Measurements from ENCODE around the gene RTP4.
"Not testable (repeated sequence)": the region's sequence is repeated elsewhere in the genome, so short reads cannot be mapped to it uniquely, and the experiment has no call there.

The RTP4 gene

DNA sequence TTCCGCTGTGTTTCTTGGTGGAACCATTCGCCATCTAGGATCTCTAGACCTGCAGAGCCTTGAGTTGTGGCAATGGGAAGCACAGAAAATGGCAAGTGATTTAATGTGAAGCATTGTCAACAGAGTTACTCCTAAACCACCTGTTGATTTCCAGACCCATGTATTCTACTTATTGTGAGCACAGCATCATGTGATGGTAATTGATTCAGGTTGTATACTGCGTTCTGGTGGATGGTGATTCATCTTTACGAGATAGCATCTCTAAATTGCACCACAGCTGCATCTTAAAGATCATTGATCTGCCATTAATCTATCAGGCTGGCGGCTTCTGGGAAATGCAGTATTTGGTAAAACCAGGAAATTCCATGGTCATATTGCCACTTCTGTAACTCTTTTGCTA lies 7.4 kb downstream of the RTP4 start:
- Histone ChIP-seq H3K27ac (ENCODE audit: low read length) (no peak overlapping the region), H3K9ac (ENCODE audit: low read length) (no peak overlapping the region), H3K36me3 (ENCODE audit: control insufficient read depth, low read depth, low read length) (no peaks in the 10 kb centered on the region), H3K4me3 (ENCODE audit: low read length) (no peak overlapping the region), H3K27me3 (ENCODE audit: control insufficient read depth, insufficient read depth, low read length) (no peaks in the 10 kb centered on the region), H3K9me3 (ENCODE audit: control insufficient read depth, low read depth, low read length) (no peaks in the 10 kb centered on the region), H3K4me1 (ENCODE audit: control insufficient read depth, low read depth, low read length) (no peaks in the 10 kb centered on the region)

- no peak overlapping the region for H3K9ac ChIP-seq (ENCODE audit: low read length)
Measured at GRCh38 chr3:187377842-187378241, 9.7 kb downstream of the RTP4 start.

GRCh38 chr3:187382609-187383151 lies 14.5 kb downstream of the RTP4 start:
- Histone ChIP-seq H3K27ac (ENCODE audit: low read length) (no peak overlapping the region), H3K27me3 (ENCODE audit: control insufficient read depth, insufficient read depth, low read length) (no peaks in the 10 kb centered on the region)

More at GRCh38 chr3:187377842-187378241, 9.7 kb downstream of the RTP4 start:
- no peak overlapping the region for H3K4me3 ChIP-seq (ENCODE audit: low read length)
- H3K4me1 ChIP-seq (ENCODE audit: control insufficient read depth, low read depth, low read length): no peaks in the 10 kb centered on the region
- H3K27ac ChIP-seq (ENCODE audit: low read length): no peak overlapping the region
- H3K36me3 ChIP-seq (ENCODE audit: control insufficient read depth, low read depth, low read length): no peaks in the 10 kb centered on the region
- no peaks in the 10 kb centered on the region for H3K27me3 ChIP-seq (ENCODE audit: control insufficient read depth, insufficient read depth, low read length)
- no peaks in the 10 kb centered on the region for H3K9me3 ChIP-seq (ENCODE audit: control insufficient read depth, low read depth, low read length)

GRCh38 chr3:187383246-187383645 lies 15.1 kb downstream of the RTP4 start:
- Histone ChIP-seq H3K27ac (ENCODE audit: low read length) (no peak overlapping the region), H3K4me3 (ENCODE audit: low read length) (no peak overlapping the region), H3K27me3 (ENCODE audit: control insufficient read depth, insufficient read depth, low read length) (no peaks in the 10 kb centered on the region)

More at GRCh38 chr3:187382609-187383151, 14.5 kb downstream of the RTP4 start:
- no peaks in the 10 kb centered on the region for H3K4me1 ChIP-seq (ENCODE audit: control insufficient read depth, low read depth, low read length)
- no peaks in the 10 kb centered on the region for H3K36me3 ChIP-seq (ENCODE audit: control insufficient read depth, low read depth, low read length)
- no peak overlapping the region for H3K9ac ChIP-seq (ENCODE audit: low read length)
- no peaks in the 10 kb centered on the region for H3K9me3 ChIP-seq (ENCODE audit: control insufficient read depth, low read depth, low read length)
- H3K4me3 ChIP-seq (ENCODE audit: low read length): no peak overlapping the region

DNA sequence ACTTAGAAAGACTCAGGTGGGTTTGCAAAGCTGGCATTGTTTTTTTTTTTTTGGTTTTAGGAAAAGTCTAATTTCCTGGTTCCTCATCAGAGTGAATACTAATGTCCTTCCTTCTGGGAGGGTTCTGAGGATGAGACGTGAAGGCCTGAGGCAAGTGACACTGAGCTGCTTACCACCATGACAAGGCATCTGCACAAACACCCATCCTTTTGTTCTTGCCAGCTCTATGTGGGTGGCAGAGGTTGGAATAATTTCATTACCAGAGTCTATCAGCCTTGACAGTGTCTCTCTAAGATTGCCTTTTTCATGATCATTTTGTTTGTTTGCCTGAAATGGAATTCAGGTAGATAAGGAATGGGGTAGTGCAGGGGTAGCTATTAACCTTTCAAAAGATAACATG lies 17.1 kb downstream of the RTP4 start:
- Histone ChIP-seq H3K9ac (ENCODE audit: low read length) (no peak overlapping the region), H3K27me3 (ENCODE audit: control insufficient read depth, insufficient read depth, low read length) (no peaks in the 10 kb centered on the region), H3K4me1 (ENCODE audit: control insufficient read depth, low read depth, low read length) (no peaks in the 10 kb centered on the region), H3K9me3 (ENCODE audit: control insufficient read depth, low read depth, low read length) (no peaks in the 10 kb centered on the region), H3K4me3 (ENCODE audit: low read length) (no peak overlapping the region), H3K36me3 (ENCODE audit: control insufficient read depth, low read depth, low read length) (no peaks in the 10 kb centered on the region), H3K27ac (ENCODE audit: low read length) (no peak overlapping the region)

More at GRCh38 chr3:187383246-187383645, 15.1 kb downstream of the RTP4 start:
- Histone ChIP-seq H3K4me1 (ENCODE audit: control insufficient read depth, low read depth, low read length) (no peaks in the 10 kb centered on the region), H3K9ac (ENCODE audit: low read length) (no peak overlapping the region), H3K9me3 (ENCODE audit: control insufficient read depth, low read depth, low read length) (no peaks in the 10 kb centered on the region), H3K36me3 (ENCODE audit: control insufficient read depth, low read depth, low read length) (no peaks in the 10 kb centered on the region)

- H3K9ac ChIP-seq (ENCODE audit: low read length): no peak overlapping the region
- no peaks in the 10 kb centered on the region for H3K36me3 ChIP-seq (ENCODE audit: control insufficient read depth, low read depth, low read length)
- no peak overlapping the region for H3K27ac ChIP-seq (ENCODE audit: low read length)
- no peaks in the 10 kb centered on the region for H3K4me1 ChIP-seq (ENCODE audit: control insufficient read depth, low read depth, low read length)
- no peak overlapping the region for H3K4me3 ChIP-seq (ENCODE audit: low read length)
- no peaks in the 10 kb centered on the region for H3K27me3 ChIP-seq (ENCODE audit: control insufficient read depth, insufficient read depth, low read length)
- no peaks in the 10 kb centered on the region for H3K9me3 ChIP-seq (ENCODE audit: control insufficient read depth, low read depth, low read length)
Measured at GRCh38 chr3:187396661-187397060, 28.5 kb downstream of the RTP4 start.

DNA sequence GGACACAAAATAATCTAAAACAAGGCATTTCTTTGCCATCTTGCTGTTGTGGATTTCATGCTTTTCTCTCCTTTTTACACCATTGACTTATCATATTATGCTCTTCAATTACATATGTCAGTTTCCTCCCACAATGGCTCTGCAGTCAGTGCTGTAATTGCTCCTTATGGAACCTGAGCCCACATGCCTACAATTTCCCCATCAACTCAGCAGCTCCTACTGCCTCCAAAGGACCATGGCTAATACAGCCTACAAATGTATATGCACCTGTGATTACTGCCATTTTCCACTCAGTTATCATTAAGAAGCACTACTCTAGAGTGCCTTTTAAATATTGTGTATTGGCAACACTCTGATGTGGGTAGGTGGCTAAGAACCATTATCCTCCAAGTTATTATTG lies 30.8 kb downstream of the RTP4 start:
- Histone ChIP-seq H3K4me1 (ENCODE audit: control insufficient read depth, low read depth, low read length) (no peaks in the 10 kb centered on the region), H3K9ac (ENCODE audit: low read length) (no peak overlapping the region), H3K27ac (ENCODE audit: low read length) (no peak overlapping the region), H3K9me3 (ENCODE audit: control insufficient read depth, low read depth, low read length) (no peaks in the 10 kb centered on the region), H3K27me3 (ENCODE audit: control insufficient read depth, insufficient read depth, low read length) (no peaks in the 10 kb centered on the region), H3K36me3 (ENCODE audit: control insufficient read depth, low read depth, low read length) (no peaks in the 10 kb centered on the region), H3K4me3 (ENCODE audit: low read length) (no peak overlapping the region)

DNA sequence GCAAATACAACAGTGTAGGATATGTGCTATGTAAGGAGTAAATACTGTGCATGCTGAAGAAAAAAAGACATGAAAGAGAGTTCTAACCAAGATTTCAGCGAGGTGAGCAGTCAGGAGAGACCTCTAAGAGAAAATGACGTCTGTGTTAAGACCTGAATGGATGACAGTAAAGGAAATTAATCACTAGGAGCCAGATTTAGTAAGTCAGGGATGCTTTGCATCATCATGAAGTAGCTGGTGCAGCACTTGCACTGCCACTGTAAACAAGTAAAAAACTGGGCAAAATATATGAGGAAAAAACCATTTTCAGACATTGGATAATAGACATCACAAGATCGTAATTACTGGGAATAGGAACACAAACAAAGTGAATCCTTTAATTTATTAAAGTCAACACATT lies 32.6 kb downstream of the RTP4 start:
- Histone ChIP-seq H3K4me1 (ENCODE audit: control insufficient read depth, low read depth, low read length) (no peaks in the 10 kb centered on the region), H3K4me3 (ENCODE audit: low read length) (no peak overlapping the region), H3K27ac (ENCODE audit: low read length) (no peak overlapping the region), H3K9me3 (ENCODE audit: control insufficient read depth, low read depth, low read length) (no peaks in the 10 kb centered on the region), H3K9ac (ENCODE audit: low read length) (no peak overlapping the region), H3K36me3 (ENCODE audit: control insufficient read depth, low read depth, low read length) (no peaks in the 10 kb centered on the region), H3K27me3 (ENCODE audit: control insufficient read depth, insufficient read depth, low read length) (no peaks in the 10 kb centered on the region)

- Histone ChIP-seq H3K4me3 (ENCODE audit: low read length) (no peak overlapping the region), H3K36me3 (ENCODE audit: control insufficient read depth, low read depth, low read length) (no peaks in the 10 kb centered on the region)
Measured at GRCh38 chr3:187401856-187402255, 33.7 kb downstream of the RTP4 start.

DNA sequence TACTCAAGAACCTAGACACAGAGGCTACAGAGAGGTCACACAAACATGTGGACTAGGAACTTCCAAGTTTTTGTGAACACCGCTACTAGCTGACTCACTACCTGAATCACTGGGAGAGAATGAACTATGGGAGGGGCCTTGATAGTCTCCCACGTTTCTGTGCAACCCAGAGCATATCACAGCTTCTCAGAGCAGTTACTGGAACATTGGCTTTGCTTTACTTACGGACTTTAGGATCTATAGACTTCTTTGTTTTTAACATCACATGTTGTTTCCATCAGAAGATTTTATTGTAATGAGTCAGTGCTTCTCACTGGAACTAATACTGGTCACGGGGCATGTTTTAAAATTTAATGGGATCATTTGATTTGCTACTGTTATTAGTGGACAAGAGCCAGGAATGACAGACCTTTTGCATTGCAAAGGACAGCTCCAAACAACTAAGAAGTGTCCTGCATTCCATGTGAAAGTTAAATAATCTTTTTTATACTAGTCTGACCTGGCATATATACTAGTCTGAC lies 35.6 kb downstream of the RTP4 start:
- H3K27me3 ChIP-seq (ENCODE audit: control insufficient read depth, insufficient read depth, low read length): no peaks in the 10 kb centered on the region
- no peak overlapping the region for H3K27ac ChIP-seq (ENCODE audit: low read length)
- no peaks in the 10 kb centered on the region for H3K4me1 ChIP-seq (ENCODE audit: control insufficient read depth, low read depth, low read length)
- H3K36me3 ChIP-seq (ENCODE audit: control insufficient read depth, low read depth, low read length): no peaks in the 10 kb centered on the region
- no peak overlapping the region for H3K4me3 ChIP-seq (ENCODE audit: low read length)
- no peak overlapping the region for H3K9ac ChIP-seq (ENCODE audit: low read length)
- H3K9me3 ChIP-seq (ENCODE audit: control insufficient read depth, low read depth, low read length): no peaks in the 10 kb centered on the region

More at GRCh38 chr3:187401856-187402255, 33.7 kb downstream of the RTP4 start:
- Histone ChIP-seq H3K27ac (ENCODE audit: low read length) (no peak overlapping the region), H3K27me3 (ENCODE audit: control insufficient read depth, insufficient read depth, low read length) (no peaks in the 10 kb centered on the region), H3K9me3 (ENCODE audit: control insufficient read depth, low read depth, low read length) (no peaks in the 10 kb centered on the region), H3K9ac (ENCODE audit: low read length) (no peak overlapping the region), H3K4me1 (ENCODE audit: control insufficient read depth, low read depth, low read length) (no peaks in the 10 kb centered on the region)

- Histone ChIP-seq H3K27me3 (ENCODE audit: control insufficient read depth, insufficient read depth, low read length) (no peaks in the 10 kb centered on the region), H3K4me1 (ENCODE audit: control insufficient read depth, low read depth, low read length) (no peaks in the 10 kb centered on the region), H3K36me3 (ENCODE audit: control insufficient read depth, low read depth, low read length) (no peaks in the 10 kb centered on the region), H3K27ac (ENCODE audit: low read length) (no peak overlapping the region), H3K9me3 (ENCODE audit: control insufficient read depth, low read depth, low read length) (no peaks in the 10 kb centered on the region), H3K4me3 (ENCODE audit: low read length) (no peak overlapping the region), H3K9ac (ENCODE audit: low read length) (no peak overlapping the region)
Measured at GRCh38 chr3:187406927-187407326, 38.7 kb downstream of the RTP4 start.

DNA sequence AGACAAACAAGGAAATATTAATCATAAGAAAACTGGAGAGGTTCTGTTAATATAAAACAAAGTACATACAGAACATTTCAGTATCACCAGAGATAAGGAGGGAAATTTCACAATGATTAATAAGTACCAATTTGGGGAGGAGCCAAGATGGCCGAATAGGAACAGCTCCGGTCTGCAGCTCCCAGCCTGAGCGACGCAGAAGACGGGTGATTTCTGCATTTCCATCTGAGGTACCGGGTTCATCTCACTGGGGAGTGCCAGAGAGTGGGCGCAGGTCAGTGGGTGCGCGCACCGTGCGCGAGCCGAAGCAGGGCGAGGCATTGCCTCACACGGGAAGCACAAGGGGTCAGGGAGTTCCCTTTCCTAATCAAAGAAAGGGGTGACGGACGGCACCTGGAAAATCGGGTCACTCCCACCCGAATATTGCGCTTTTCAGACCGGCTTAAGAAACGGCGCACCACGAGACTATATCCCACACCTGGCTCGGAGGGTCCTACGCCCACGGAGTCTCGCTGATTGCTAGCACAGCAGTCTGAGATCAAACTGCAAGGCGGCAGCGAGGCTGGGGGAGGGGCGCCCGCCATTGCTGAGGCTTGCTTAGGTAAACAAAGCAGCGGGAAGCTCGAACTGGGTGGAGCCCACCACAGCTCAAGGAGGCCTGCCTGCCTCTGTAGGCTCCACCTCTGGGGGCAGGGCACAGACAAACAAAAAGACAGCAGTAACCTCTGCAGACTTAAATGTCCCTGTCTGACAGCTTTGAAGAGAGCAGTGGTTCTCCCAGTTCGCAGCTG lies 44.0 kb downstream of the RTP4 start:
- H3K27ac ChIP-seq (ENCODE audit: low read length); H3K36me3 ChIP-seq (ENCODE audit: control insufficient read depth, low read depth, low read length); H3K4me3 ChIP-seq (ENCODE audit: low read length); H3K4me1 ChIP-seq (ENCODE audit: control insufficient read depth, low read depth, low read length); H3K9me3 ChIP-seq (ENCODE audit: control insufficient read depth, low read depth, low read length); H3K9ac ChIP-seq (ENCODE audit: low read length); H3K27me3 ChIP-seq (ENCODE audit: control insufficient read depth, insufficient read depth, low read length): not testable (repeated sequence)
